Measurements from ENCODE around the gene OPA1. TPM values are rescaled to one million over a fixed set of nuclear protein-coding genes. Genes with fewer than 3 reads are reported as not detected.

Gene OPA1
- total and polyA plus RNA-seq, 7 donors, result 29.4 to 129 (median 73.4) TPM

DNA sequence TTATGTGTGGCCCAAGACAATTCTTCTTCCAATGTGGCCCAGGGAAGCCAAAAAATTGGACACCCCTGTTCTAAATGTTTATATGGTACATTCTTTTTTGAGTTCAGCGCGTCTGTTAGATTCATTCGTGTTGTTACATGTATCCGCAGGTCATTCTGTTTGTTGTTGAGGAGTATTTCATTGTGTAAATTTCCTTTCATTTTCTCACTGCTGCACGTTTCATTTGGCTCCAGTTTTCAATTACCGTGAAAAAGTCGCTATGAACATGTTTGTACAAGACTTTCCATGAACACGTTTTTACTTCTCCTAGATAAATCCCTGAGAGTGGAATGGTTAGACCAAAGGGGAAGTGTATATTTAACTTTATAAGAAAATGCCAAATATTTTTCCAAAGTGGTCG lies 7.5 kb upstream of the OPA1 start:
- no peaks in the 10 kb centered on the region for H3K27me3 ChIP-seq (ENCODE audit: insufficient read depth in 3 of 3, low read length in 2 of 3)
- no peaks in the 10 kb centered on the region for H3K4me1 ChIP-seq
- DNase-seq (no peak), ATAC-seq (no peak)
- H3K36me3 ChIP-seq (ENCODE audit: insufficient read depth in 1 of 2, low read depth in 1 of 2), result no peaks in the 10 kb centered on the region
- H3K27ac ChIP-seq, result no peak overlapping the region
- TF ChIP-seq, protein P1, sequence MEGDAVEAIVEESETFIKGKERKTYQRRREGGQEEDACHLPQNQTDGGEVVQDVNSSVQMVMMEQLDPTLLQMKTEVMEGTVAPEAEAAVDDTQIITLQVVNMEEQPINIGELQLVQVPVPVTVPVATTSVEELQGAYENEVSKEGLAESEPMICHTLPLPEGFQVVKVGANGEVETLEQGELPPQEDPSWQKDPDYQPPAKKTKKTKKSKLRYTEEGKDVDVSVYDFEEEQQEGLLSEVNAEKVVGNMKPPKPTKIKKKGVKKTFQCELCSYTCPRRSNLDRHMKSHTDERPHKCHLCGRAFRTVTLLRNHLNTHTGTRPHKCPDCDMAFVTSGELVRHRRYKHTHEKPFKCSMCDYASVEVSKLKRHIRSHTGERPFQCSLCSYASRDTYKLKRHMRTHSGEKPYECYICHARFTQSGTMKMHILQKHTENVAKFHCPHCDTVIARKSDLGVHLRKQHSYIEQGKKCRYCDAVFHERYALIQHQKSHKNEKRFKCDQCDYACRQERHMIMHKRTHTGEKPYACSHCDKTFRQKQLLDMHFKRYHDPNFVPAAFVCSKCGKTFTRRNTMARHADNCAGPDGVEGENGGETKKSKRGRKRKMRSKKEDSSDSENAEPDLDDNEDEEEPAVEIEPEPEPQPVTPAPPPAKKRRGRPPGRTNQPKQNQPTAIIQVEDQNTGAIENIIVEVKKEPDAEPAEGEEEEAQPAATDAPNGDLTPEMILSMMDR (IDR thresholded peaks at IDR 0.05), result no peak
- intact Hi-C loops (cut with DNase I), result no loop called here
- WGBS, 3 donors, result 74 to 79% (median 77%) methylated on average over 9 of the region's 9 CpGs
- H3K9me3 ChIP-seq, result no peaks in the 10 kb centered on the region
- H3K4me3 ChIP-seq, result no peak overlapping the region

DNA sequence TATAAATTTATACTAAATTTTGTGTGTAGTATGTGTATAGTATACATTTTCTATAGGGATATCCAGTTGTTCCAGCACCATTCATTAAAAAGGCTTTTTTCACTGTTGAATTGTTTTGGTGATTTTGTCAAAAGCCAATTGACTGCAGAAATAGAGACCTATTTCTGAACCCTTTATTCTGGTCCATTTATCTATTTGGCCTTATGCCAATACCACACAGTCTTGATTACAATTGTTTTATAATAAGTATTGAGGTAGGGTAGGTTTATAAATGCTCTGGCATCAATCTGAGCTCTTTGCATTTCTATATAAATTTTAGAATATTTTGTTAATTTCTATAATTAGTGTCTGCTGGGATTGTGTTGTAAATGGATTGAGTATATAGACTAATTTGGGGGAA lies 6.5 kb upstream of the OPA1 start:
- Histone ChIP-seq H3K4me3 (no peak overlapping the region), H3K36me3 (ENCODE audit: insufficient read depth in 1 of 2, low read depth in 1 of 2) (no peaks in the 10 kb centered on the region), H3K4me1 (no peaks in the 10 kb centered on the region), H3K9me3 (no peaks in the 10 kb centered on the region), H3K27ac (no peak overlapping the region), H3K27me3 (ENCODE audit: insufficient read depth in 3 of 3, low read length in 2 of 3) (no peaks in the 10 kb centered on the region)
- intact Hi-C loops (cut with DNase I), result no loop called here
- ATAC-seq (no peak), DNase-seq (no peak)
- TF ChIP-seq, protein P1 (IDR thresholded peaks at IDR 0.05), result no peak

DNA sequence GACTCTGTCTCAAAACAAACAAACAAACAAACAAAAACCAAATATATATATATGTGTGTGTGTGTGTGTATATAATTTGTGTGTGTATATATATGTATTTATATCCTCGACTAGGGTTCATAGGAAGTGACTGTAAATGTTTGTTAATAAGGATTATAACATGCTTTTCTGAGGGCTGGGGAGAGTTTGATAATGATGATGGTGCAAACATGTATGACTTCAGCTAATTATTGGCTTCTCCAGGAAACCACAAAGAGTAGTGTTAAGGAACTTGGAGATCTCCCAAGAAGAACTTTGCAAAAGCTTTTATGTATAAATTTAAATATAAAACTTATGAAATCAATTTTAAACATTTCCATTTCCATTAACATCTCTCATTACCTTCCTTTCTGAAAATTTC lies 3.9 kb upstream of the OPA1 start:
- H3K4me1 ChIP-seq, result peaks cover 8% of the 10 kb centered on the region
- no peak overlapping the region for H3K27ac ChIP-seq
- TF ChIP-seq, protein P1 (IDR thresholded peaks at IDR 0.05), result no peak
- no peaks in the 10 kb centered on the region for H3K36me3 ChIP-seq (ENCODE audit: insufficient read depth in 1 of 2, low read depth in 1 of 2)
- H3K4me3 ChIP-seq, result no peak overlapping the region
- intact Hi-C loops (cut with DNase I), result no loop called here
- no peaks in the 10 kb centered on the region for H3K9me3 ChIP-seq
- no peaks in the 10 kb centered on the region for H3K27me3 ChIP-seq (ENCODE audit: insufficient read depth in 3 of 3, low read length in 2 of 3)
- WGBS, 3 donors, result 55 to 77% (median 74%) methylated on average over 1 of the region's 1 CpG
- DNase-seq, result no peak
- ATAC-seq, result no peak

DNA sequence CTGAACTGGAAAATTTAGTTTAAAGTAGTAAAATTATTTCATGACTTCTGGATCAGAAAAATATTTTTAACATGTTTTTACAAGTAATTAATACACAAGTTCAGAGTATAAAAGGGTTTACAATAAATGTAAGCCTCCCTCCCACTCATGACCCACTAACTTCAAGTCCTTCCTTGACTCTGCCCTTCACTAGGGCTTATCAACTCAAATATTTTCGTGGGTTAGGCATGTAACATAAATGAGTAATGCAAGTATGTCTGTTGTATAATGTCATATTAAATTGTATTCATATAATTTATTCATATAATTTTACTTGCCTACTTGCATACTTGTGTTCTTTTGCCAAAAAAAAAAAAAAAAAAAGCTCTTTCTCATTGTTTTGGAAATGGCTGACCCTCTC lies 3.4 kb upstream of the OPA1 start:
- DNase-seq (no peak), ATAC-seq (no peak)
- TF ChIP-seq, protein P1 (IDR thresholded peaks at IDR 0.05), result no peak
- intact Hi-C loops (cut with DNase I), result loop anchor here in 1 of 2 donors (10.0 kb wide), 1 partner anchor 345 kb away; the partner anchor contains the start of gene PLAAT1
- Histone ChIP-seq H3K9me3 (no peaks in the 10 kb centered on the region), H3K4me3 (no peak overlapping the region), H3K36me3 (ENCODE audit: insufficient read depth in 1 of 2, low read depth in 1 of 2) (no peaks in the 10 kb centered on the region), H3K27me3 (ENCODE audit: insufficient read depth in 3 of 3, low read length in 2 of 3) (no peaks in the 10 kb centered on the region), H3K27ac (no peak overlapping the region), H3K4me1 (peaks cover 13% of the 10 kb centered on the region)
- 54 to 67% (median 65%) methylated on average over 1 of the region's 1 CpG for WGBS, 3 donors

DNA sequence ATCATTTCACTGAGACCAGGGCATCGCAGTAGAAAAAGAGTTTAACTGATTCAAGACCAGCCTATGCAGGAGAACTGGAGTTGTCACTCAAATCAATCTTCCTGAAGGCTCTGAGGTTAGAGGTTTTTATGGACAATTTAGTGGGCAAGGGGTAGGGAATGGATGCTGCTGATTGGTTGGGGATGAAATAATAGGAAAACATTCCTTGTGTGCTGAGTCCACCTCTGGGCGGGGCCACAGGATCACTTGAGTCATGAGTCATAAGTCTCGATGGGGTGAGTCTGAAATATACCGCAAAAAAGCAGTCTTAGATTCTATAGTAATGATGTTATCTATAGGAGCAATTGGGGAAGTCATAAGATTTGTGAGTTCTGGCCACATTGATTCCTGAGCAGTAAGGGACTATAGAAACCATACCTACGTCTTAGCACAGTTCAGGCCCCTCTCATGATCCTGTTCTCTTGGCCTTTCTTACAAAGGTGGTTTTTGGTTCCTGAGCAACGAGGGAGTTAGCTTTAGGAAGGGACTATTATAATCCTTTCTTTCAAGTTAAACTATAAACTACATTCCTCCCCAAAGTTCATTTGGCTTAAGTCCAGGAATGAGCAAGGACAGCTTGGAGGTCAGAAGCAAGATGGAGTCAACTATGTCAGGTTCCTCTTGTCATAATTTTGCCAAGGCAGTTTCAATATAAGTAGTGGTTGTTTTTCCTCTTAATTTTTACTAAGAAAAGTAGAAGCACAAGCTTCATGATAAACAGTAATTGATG lies 2.7 kb upstream of the OPA1 start:
- TF ChIP-seq, protein P1 (IDR thresholded peaks at IDR 0.05), result no peak
- WGBS, 3 donors, result 85 to 87% (median 86%) methylated on average over 6 of the region's 6 CpGs
- ATAC-seq, result no peak

More for the DNA sequence above, 2.7 kb upstream of the OPA1 start:
- intact Hi-C loops (cut with DNase I), result loop anchor here in 1 of 2 donors (10.0 kb wide), 1 partner anchor 345 kb away; the partner anchor contains the start of gene PLAAT1
- no peak for DNase-seq
- no peaks in the 10 kb centered on the region for H3K9me3 ChIP-seq
- no peaks in the 10 kb centered on the region for H3K36me3 ChIP-seq (ENCODE audit: insufficient read depth in 1 of 2, low read depth in 1 of 2)
- H3K4me1 ChIP-seq, result peaks cover 20% of the 10 kb centered on the region
- no peaks in the 10 kb centered on the region for H3K27me3 ChIP-seq (ENCODE audit: insufficient read depth in 3 of 3, low read length in 2 of 3)
- no peak overlapping the region for H3K4me3 ChIP-seq
- H3K27ac ChIP-seq, result no peak overlapping the region

Measured in psoas muscle (tissue), 8 donors.